ENCODE measurements around the gene CDK4. TPM values are rescaled to one million over a fixed set of nuclear protein-coding genes. Genes with fewer than 3 reads are reported as not detected.

CDK4 gene
- total RNA-seq, 4 donors from 2014 or later, result 79.1 to 156 (median 99.0) TPM

DNA sequence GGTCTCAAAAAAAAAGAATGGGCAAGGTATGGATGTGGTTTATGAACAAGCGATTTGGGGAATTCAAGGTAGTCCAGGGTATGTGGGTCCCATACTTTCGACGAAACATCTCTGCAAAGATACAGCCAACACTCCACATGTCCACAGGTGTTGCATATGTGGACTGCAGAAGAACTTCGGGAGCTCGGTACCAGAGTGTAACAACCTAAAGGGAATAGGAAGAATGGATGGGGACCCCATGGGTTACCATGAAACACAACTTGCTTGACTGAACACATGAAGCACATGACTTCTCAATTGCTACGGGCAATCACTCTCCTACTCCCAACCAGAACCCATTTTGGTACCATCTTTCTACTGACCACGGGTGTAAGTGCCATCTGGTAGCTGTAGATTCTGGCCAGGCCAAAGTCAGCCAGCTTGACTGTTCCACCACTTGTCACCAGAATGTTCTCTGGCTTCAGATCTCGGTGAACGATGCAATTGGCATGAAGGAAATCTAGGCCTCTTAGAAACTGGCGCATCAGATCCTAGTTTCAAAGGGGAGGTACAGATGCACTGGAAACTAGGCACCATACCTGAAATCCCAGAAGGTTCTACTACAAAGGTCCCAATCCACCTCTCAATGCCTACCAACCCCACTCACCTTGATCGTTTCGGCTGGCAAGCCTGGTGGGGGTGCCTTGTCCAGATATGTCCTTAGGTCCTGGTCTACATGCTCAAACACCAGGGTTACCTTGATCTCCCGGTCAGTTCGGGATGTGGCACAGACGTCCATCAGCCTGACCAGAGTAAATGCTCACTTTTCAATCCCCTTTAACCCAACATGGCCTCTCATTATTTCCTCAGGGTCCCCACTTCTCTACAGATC, 1.3 kb downstream of the CDK4 start:
- Histone ChIP-seq H3K4me1 (peaks cover 0 to 48% (median 15%) of the 10 kb centered on the region in 4 donors), H3K36me3 (peaks cover 0 to 50% (median 4%) of the 10 kb centered on the region in 3 donors), H3K9me3 (no peaks in the 10 kb centered on the region), H3K27me3 (no peaks in the 10 kb centered on the region), H3K4me3 (peak overlapping the region; percentile 68 to 89 (median 78)), H3K27ac (peak overlapping the region; percentile 83 to 96 (median 84))
- no peak for DNase-seq (ENCODE audit: low spot score in 2 of 2)
- WGBS, 2 donors, result 88 to 90% methylated on average over 15 of the region's 15 CpGs
- TF ChIP-seq EP300 (IDR thresholded peaks at IDR 0.05) (no peak), POLR2A (IDR thresholded peaks at IDR 0.05) (no peak)
- TF ChIP-seq, protein P1, sequence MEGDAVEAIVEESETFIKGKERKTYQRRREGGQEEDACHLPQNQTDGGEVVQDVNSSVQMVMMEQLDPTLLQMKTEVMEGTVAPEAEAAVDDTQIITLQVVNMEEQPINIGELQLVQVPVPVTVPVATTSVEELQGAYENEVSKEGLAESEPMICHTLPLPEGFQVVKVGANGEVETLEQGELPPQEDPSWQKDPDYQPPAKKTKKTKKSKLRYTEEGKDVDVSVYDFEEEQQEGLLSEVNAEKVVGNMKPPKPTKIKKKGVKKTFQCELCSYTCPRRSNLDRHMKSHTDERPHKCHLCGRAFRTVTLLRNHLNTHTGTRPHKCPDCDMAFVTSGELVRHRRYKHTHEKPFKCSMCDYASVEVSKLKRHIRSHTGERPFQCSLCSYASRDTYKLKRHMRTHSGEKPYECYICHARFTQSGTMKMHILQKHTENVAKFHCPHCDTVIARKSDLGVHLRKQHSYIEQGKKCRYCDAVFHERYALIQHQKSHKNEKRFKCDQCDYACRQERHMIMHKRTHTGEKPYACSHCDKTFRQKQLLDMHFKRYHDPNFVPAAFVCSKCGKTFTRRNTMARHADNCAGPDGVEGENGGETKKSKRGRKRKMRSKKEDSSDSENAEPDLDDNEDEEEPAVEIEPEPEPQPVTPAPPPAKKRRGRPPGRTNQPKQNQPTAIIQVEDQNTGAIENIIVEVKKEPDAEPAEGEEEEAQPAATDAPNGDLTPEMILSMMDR (IDR thresholded peaks at IDR 0.05), result no peak

DNA sequence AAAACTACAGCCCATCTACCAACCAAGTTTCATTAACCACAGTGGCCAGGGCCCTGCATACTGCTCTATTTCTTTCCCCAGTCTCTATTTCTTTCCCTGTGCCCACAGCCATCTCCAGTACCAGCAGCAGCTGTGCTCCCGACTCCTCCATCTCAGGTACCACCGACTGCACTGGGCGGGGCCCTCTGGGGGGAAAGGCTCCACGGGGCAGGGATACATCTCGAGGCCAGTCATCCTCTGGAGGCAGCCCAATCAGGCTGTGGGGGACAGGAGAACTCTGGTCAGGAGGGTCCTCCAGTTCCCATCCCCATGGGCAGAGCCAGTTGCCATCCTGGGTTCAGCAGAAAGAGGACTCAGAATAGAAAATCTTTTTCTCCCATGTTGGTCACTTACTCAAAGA, 3.0 kb downstream of the CDK4 start:
- TF ChIP-seq EP300 (IDR thresholded peaks at IDR 0.05) (no peak), POLR2A (IDR thresholded peaks at IDR 0.05) (no peak)
- TF ChIP-seq, protein P1 (IDR thresholded peaks at IDR 0.05), result no peak
- no peak overlapping the region for H3K4me3 ChIP-seq
- H3K27ac ChIP-seq, result no peak overlapping the region
- H3K9me3 ChIP-seq, result no peaks in the 10 kb centered on the region
- DNase-seq (ENCODE audit: low spot score in 2 of 2), result no peak
- H3K36me3 ChIP-seq, result peaks cover 0 to 50% (median 4%) of the 10 kb centered on the region in 3 donors
- H3K4me1 ChIP-seq, result peaks cover 0 to 48% (median 11%) of the 10 kb centered on the region in 4 donors
- 91 to 93% methylated on average over 5 of the region's 5 CpGs for WGBS, 2 donors
- H3K27me3 ChIP-seq, result no peaks in the 10 kb centered on the region

DNA sequence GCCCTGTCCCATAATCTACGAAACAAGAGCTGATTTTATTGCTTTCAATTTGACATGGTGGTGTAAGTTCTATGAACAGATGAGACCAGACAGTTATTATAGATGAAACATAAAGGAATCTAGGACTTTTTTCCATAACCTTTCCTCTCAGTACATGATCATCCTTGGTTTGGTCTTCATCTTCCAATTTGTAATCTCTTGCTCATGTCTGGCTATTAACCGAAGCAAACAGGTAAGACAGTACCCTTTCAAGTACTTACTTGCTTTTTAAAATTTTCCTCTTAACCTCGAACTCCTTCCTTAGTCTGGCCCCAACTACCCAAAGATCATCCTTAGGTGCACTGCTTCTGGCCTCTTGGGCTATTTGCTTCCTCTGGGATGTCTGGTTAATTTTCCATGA, 6.1 kb downstream of the CDK4 start:
- Histone ChIP-seq H3K27me3 (peaks cover 0 to 3% of the 10 kb centered on the region in 2 donors), H3K4me1 (peaks cover 0 to 31% (median 6%) of the 10 kb centered on the region in 4 donors), H3K9me3 (no peaks in the 10 kb centered on the region), H3K36me3 (peaks cover 0 to 50% (median 4%) of the 10 kb centered on the region in 3 donors), H3K27ac (peak overlapping the region in 2 of 4 donors; percentile 93 to 99), H3K4me3 (peak overlapping the region in 1 of 4 donors; percentile 74)
- no peak for DNase-seq (ENCODE audit: low spot score in 2 of 2)
- TF ChIP-seq, protein P1 (IDR thresholded peaks at IDR 0.05), result no peak
- TF ChIP-seq EP300 (IDR thresholded peaks at IDR 0.05), result no peak
- no peak for TF ChIP-seq POLR2A (IDR thresholded peaks at IDR 0.05)
- WGBS, 2 donors, result 87% methylated on average over 3 of the region's 3 CpGs

DNA sequence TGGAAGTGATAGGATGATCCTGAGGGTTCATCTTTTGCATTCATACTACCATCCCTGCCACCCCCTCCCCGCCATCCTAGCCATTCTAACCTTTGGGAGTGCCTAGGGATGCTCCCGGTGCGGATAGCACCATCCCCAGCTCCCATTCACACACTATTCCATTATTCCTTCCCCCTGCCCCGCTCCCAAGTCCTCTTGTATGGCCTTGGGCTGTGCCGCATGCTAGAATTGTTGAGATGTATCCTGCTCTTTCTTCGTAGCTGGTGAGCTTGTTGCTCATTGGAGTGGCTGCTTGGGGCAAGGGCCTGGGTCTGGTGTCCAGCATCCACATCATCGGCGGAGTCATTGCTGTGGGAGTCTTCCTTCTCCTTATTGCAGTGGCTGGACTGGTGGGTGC, 6.6 kb downstream of the CDK4 start:
- peaks cover 0 to 26% (median 5%) of the 10 kb centered on the region in 4 donors for H3K4me1 ChIP-seq
- peaks cover 0 to 45% (median 4%) of the 10 kb centered on the region in 3 donors for H3K36me3 ChIP-seq
- H3K4me3 ChIP-seq, result peak overlapping the region; percentile 49 to 90 (median 66)
- no peaks in the 10 kb centered on the region for H3K9me3 ChIP-seq
- peaks cover 0 to 8% of the 10 kb centered on the region in 2 donors for H3K27me3 ChIP-seq
- peak overlapping the region; percentile 93 to 99 (median 93) for H3K27ac ChIP-seq
- WGBS, 2 donors, result 39 to 40% methylated on average over 8 of the region's 8 CpGs
- no peak for TF ChIP-seq EP300 (IDR thresholded peaks at IDR 0.05)
- TF ChIP-seq POLR2A (IDR thresholded peaks at IDR 0.05), result no peak
- TF ChIP-seq, protein P1 (IDR thresholded peaks at IDR 0.05), result no peak
- no peak for DNase-seq (ENCODE audit: low spot score in 2 of 2)

Data from tibial nerve (tissue), 4 donors.